ENCODE data around the gene DCAF7. TPM values are rescaled to one million over a fixed set of nuclear protein-coding genes. Genes with fewer than 3 reads are reported as not detected.

Gene DCAF7
- polyA plus RNA-seq, 3 donors, result 41.9 to 89.4 (median 58.1) TPM

DNA sequence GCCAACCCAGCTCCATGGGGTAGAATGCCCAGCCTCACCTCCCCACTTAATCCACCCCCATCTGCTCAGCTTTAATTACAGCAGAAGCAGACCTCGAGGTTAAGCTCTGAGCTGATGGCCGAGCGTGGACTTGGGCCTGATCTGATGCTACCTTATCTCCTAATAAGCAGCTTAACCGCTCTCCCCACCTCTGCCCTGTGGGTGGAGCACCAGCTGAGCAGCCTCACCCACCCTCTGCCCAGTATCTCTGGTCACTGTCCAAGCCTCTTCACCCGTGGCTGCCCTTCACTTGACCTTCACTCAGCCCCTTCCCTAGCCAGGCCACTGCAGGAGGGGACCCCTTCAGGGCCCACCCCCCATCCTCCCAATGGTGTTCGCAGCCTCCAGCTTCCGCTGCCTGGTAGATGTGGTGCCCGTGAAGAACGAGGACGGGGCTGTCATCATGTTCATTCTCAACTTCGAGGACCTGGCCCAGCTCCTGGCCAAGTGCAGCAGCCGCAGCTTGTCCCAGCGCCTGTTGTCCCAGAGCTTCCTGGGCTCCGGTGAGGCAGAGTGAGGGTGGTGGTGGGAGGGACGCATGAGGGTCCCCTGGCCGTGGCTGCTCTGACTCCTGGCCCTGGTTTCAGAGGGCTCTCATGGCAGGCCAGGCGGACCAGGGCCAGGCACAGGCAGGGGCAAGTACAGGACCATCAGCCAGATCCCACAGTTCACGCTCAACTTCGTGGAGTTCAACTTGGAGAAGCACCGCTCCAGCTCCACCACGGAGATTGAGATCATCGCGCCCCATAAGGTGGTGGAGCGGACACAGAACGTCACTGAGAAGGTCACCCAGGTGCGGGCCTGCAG is 20.3 kb upstream of the DCAF7 start:
- H3K36me3 Mint-ChIP-seq, result no peaks in the 10 kb centered on the region
- peaks cover 7 to 9% (median 8%) of the 10 kb centered on the region in 3 donors for H3K27me3 Mint-ChIP-seq (ENCODE audit: low read depth in 3 of 3)
- H3K9ac ChIP-seq (ENCODE audit: insufficient read depth, low read length, poor library complexity, severe bottlenecking), result no peak overlapping the region

DNA sequence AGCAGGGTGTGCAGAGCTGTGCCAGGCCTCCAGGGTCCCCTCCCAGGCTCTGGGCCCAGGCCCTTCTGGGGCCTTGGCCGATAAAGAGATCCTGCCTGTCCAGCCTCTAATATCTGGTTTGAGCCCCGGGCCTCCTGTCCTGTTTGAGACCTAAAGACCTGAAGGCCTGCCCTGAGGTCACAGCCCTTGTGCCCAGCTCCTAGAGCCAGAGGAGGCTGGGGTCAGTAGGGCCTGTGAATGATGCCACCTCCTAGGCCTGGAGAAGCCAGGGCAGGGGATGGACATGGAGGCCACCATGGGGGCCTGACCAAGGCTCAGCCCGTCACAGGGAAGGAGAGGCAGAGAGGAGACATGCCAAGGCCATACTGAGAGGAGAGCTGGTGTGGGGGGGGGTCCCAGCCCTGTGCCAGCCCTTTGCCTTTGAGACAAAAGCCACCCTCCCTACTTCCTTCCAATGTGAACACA is 19.7 kb upstream of the DCAF7 start:
- Histone ChIP-seq H3K4me3 (replicated peaks in 1 of 3; ENCODE audit: low read depth in 2 of 3, low read length in 3 of 3) (no peak overlapping the region), H4K20me1 (ENCODE audit: insufficient read depth, low read length) (no peaks in the 10 kb centered on the region), H3K79me2 (ENCODE audit: insufficient read depth, low read length) (no peaks in the 10 kb centered on the region), H3K27ac (ENCODE audit: low read depth in 1 of 2, low read length in 2 of 2) (no peak overlapping the region), H3K27me3 (ENCODE audit: control insufficient read depth in 2 of 2, insufficient read depth in 2 of 2, low read length in 2 of 2) (peaks cover 0 to 3% of the 10 kb centered on the region in 2 donors), H3K9me3 (replicated peaks in 1 of 2; ENCODE audit: control insufficient read depth in 1 of 2, insufficient read depth in 1 of 2, low read length in 2 of 2) (no peaks in the 10 kb centered on the region), H3K36me3 (replicated peaks in 1 of 2; ENCODE audit: control insufficient read depth in 1 of 2, insufficient read depth in 2 of 2, low read length in 2 of 2) (no peaks in the 10 kb centered on the region), H3K4me2 (replicated peaks; ENCODE audit: extremely low read depth, low read length, poor library complexity, severe bottlenecking) (no peak overlapping the region), H3K9ac (ENCODE audit: insufficient read depth, low read length, poor library complexity, severe bottlenecking) (no peak overlapping the region), H2AFZ (ENCODE audit: insufficient read depth, low read depth, low read length, poor library complexity, severe bottlenecking) (no peak overlapping the region), H3K4me1 (ENCODE audit: control insufficient read depth in 1 of 2, insufficient read depth in 2 of 2, low read length in 2 of 2) (no peaks in the 10 kb centered on the region)
- no peaks in the 10 kb centered on the region for H3K36me3 Mint-ChIP-seq
- TF ChIP-seq, protein P1, sequence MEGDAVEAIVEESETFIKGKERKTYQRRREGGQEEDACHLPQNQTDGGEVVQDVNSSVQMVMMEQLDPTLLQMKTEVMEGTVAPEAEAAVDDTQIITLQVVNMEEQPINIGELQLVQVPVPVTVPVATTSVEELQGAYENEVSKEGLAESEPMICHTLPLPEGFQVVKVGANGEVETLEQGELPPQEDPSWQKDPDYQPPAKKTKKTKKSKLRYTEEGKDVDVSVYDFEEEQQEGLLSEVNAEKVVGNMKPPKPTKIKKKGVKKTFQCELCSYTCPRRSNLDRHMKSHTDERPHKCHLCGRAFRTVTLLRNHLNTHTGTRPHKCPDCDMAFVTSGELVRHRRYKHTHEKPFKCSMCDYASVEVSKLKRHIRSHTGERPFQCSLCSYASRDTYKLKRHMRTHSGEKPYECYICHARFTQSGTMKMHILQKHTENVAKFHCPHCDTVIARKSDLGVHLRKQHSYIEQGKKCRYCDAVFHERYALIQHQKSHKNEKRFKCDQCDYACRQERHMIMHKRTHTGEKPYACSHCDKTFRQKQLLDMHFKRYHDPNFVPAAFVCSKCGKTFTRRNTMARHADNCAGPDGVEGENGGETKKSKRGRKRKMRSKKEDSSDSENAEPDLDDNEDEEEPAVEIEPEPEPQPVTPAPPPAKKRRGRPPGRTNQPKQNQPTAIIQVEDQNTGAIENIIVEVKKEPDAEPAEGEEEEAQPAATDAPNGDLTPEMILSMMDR (IDR thresholded peaks at IDR 0.05), result no peak
- H3K4me1 Mint-ChIP-seq, result no peaks in the 10 kb centered on the region
- H3K4me3 Mint-ChIP-seq, result no peak overlapping the region
- no peak overlapping the region for H3K27ac Mint-ChIP-seq
- intact Hi-C loops (cut with micrococcal nuclease), result no loop called here
- DNase-seq, result no peak
- H3K9me3 Mint-ChIP-seq, result no peaks in the 10 kb centered on the region
- WGBS (ENCODE audit: insufficient coverage), result 100% methylated on average over 2 of the region's 3 CpGs
- H3K27me3 Mint-ChIP-seq (ENCODE audit: low read depth in 3 of 3), result peaks cover 4 to 11% (median 7%) of the 10 kb centered on the region in 3 donors

More for the DNA sequence above, 20.3 kb upstream of the DCAF7 start:
- Mint-ChIP-seq H3K4me1 (no peaks in the 10 kb centered on the region), H3K27ac (no peak overlapping the region), H3K4me3 (no peak overlapping the region), H3K9me3 (no peaks in the 10 kb centered on the region)
- Histone ChIP-seq H3K4me1 (ENCODE audit: control insufficient read depth in 1 of 2, insufficient read depth in 2 of 2, low read length in 2 of 2) (no peaks in the 10 kb centered on the region), H4K20me1 (ENCODE audit: insufficient read depth, low read length) (no peaks in the 10 kb centered on the region), H3K27ac (ENCODE audit: low read depth in 1 of 2, low read length in 2 of 2) (no peak overlapping the region), H3K36me3 (replicated peaks in 1 of 2; ENCODE audit: control insufficient read depth in 1 of 2, insufficient read depth in 2 of 2, low read length in 2 of 2) (no peaks in the 10 kb centered on the region), H3K27me3 (ENCODE audit: control insufficient read depth in 2 of 2, insufficient read depth in 2 of 2, low read length in 2 of 2) (peaks cover 0 to 5% of the 10 kb centered on the region in 2 donors), H2AFZ (ENCODE audit: insufficient read depth, low read depth, low read length, poor library complexity, severe bottlenecking) (no peak overlapping the region), H3K9me3 (replicated peaks in 1 of 2; ENCODE audit: control insufficient read depth in 1 of 2, insufficient read depth in 1 of 2, low read length in 2 of 2) (no peaks in the 10 kb centered on the region), H3K79me2 (ENCODE audit: insufficient read depth, low read length) (no peaks in the 10 kb centered on the region), H3K4me2 (replicated peaks; ENCODE audit: extremely low read depth, low read length, poor library complexity, severe bottlenecking) (no peak overlapping the region), H3K4me3 (replicated peaks in 1 of 3; ENCODE audit: low read depth in 2 of 3, low read length in 3 of 3) (no peak overlapping the region)
- TF ChIP-seq, protein P1 (IDR thresholded peaks at IDR 0.05), result no peak
- WGBS (ENCODE audit: insufficient coverage), result 93% methylated on average over 22 of the region's 26 CpGs
- no peak for DNase-seq
- intact Hi-C loops (cut with micrococcal nuclease), result no loop called here

Data from CD14-positive monocyte (primary cell).